Lower lobe of right lung (tissue), 2 donors: Measurements from ENCODE around the gene CFAP77. TPM values are rescaled to one million over a fixed set of nuclear protein-coding genes. Genes with fewer than 3 reads are reported as not detected.

Source experiments
- ATAC-seq, 2 donors: fragments of 200-7000 bp; cut with Tn5 transposase; one replicate each; pipeline ENCODE4 v1.9.1; 2020 to 2022; ENCODE audit warnings: mild to moderate bottlenecking in 2 of 2, moderate library complexity in 2 of 2
- DNase-seq: peaks from one replicate; pipeline ENCODE4 v3.0.0-alpha.2; 2020
- H3K27ac ChIP-seq: fragments of 200-600 bp; one replicate; pipeline ENCODE4 v1.8.0; 2022
- H3K27me3 ChIP-seq: fragments of 200-600 bp; one replicate; pipeline ENCODE4 v1.8.0; 2022; ENCODE audit warnings: low read depth
- H3K36me3 ChIP-seq: fragments of 200-600 bp; one replicate; pipeline ENCODE4 v1.8.0; 2022; ENCODE audit warnings: mild to moderate bottlenecking
- H3K4me1 ChIP-seq: fragments of 200-600 bp; one replicate; pipeline ENCODE4 v1.8.0; 2022
- H3K4me3 ChIP-seq: fragments of 200-600 bp; one replicate; pipeline ENCODE4 v1.8.0; 2022; ENCODE audit warnings: mild to moderate bottlenecking
- H3K9me3 ChIP-seq: fragments of 200-600 bp; one replicate; pipeline ENCODE4 v1.8.0; 2022
- CTCF ChIP-seq: fragments of 200-600 bp; IDR thresholded peaks from one replicate; pipeline ENCODE4 v1.8.0; 2022; ENCODE audit warnings: antibody characterized with exemption, mild to moderate bottlenecking
- intact Hi-C: fragments of 100-400 bp; cut with DNase I; formaldehyde crosslinking; loops from one replicate; pipeline ENCODE4 v1.11.0; 2022
- total RNA-seq: library from RNA; stranded (reverse); fragmentation: NEBNext Ultra II Directional; extraction: Animal tissue kit (Norgen Biotek cat#: 25700); gene quantifications from one replicate; pipeline ENCODE4 v1.2.1, GENCODE V29; 2021
- donor health status: DM: no; HTN: yes; CAD: no; lungs with severe emphysema.

Gene CFAP77
- total RNA-seq, 1 donor from 2014 or later, result 3.7 TPM

- Histone ChIP-seq H3K4me1 (no peaks in the 10 kb centered on the region), H3K27me3 (peaks cover 26% of the 10 kb centered on the region), H3K27ac (no peak overlapping the region), H3K36me3 (no peaks in the 10 kb centered on the region), H3K9me3 (no peaks in the 10 kb centered on the region), H3K4me3 (no peak overlapping the region)
- ATAC-seq (no peak), DNase-seq (no peak)
- intact Hi-C loops, result no loop called here
- TF ChIP-seq CTCF, result no peak
Measured at GRCh38 chr9:132519033-132519432, 109.0 kb downstream of the CFAP77 start.

- Histone ChIP-seq H3K4me3 (no peak overlapping the region), H3K4me1 (no peaks in the 10 kb centered on the region), H3K27ac (no peak overlapping the region), H3K9me3 (no peaks in the 10 kb centered on the region), H3K36me3 (no peaks in the 10 kb centered on the region), H3K27me3 (peaks cover 15% of the 10 kb centered on the region)
- ATAC-seq, result no peak
- intact Hi-C loops, result no loop called here
- DNase-seq, result no peak
- no peak for TF ChIP-seq CTCF
Measured at GRCh38 chr9:132520612-132521011, 110.6 kb downstream of the CFAP77 start.

DNA sequence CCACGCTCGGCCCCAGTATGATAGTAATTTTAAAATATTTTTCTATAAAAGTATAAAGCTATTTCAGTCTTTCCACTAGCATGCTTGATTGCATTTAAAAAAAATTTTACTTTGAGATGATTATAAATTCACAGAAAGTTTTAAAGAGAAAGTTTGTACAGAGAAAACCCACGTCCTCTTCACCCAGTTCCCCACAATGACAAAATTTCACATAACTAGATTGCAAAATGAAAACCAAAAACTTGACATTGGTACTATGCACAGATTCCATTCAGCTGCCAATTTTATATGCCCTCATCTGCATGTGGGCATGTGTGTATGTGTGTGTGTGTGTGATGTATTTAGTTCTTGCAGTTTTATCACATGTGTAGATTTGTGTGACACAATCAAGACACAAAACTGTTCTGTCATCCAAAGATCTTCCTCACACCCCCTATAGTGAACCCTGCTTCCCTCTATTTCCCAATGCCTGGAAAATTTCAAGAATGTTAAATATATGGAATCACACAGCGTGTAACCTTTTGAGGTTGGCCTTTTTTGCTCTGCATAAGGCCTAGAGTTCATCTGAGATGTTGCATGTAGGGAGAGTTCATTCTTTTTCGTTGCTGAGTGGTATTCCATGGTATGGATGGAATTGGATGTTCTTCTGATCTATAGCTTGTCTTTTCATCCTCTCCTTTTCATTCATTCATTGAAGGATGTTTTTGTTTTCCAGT is 115.5 kb downstream of the CFAP77 start:
- no peak for DNase-seq

DNA sequence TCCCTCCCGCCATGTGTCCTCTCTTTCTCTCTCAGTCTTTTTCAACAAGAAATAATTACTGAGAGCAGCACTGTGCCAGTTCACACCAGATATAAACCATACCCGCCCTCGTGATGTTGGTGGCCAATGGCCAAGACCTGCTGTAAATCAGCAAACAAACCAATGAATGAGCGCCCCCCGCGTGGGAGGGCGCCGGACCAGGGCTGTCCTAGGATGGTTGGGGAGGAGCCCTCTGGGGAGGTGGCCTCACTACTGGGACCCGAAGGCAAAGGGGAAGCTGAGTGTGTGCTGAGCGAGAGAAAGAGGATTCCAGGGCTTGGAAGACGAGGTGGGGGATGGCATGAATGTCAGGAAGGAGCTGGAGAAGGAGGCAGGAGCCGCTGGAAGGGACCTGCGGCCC is 121.2 kb downstream of the CFAP77 start:
- no peaks in the 10 kb centered on the region for H3K4me1 ChIP-seq
- no peaks in the 10 kb centered on the region for H3K36me3 ChIP-seq
- DNase-seq (no peak), ATAC-seq (no peak)
- intact Hi-C loops, result no loop called here
- H3K4me3 ChIP-seq, result no peak overlapping the region
- no peak for TF ChIP-seq CTCF
- peaks cover 18% of the 10 kb centered on the region for H3K27me3 ChIP-seq
- H3K9me3 ChIP-seq, result peaks cover 9% of the 10 kb centered on the region
- no peak overlapping the region for H3K27ac ChIP-seq

More for the DNA sequence above, 115.5 kb downstream of the CFAP77 start:
- ATAC-seq, result no peak
- intact Hi-C loops, result no loop called here
- Histone ChIP-seq H3K27me3 (no peaks in the 10 kb centered on the region), H3K27ac (no peak overlapping the region), H3K9me3 (no peaks in the 10 kb centered on the region), H3K4me1 (no peaks in the 10 kb centered on the region), H3K36me3 (no peaks in the 10 kb centered on the region), H3K4me3 (no peak overlapping the region)
- no peak for TF ChIP-seq CTCF

GRCh38 chr9:132531710-132532570 is 121.9 kb downstream of the CFAP77 start:
- no peak for ATAC-seq
- intact Hi-C loops, result no loop called here
- Histone ChIP-seq H3K9me3 (peaks cover 9% of the 10 kb centered on the region), H3K4me3 (no peak overlapping the region), H3K27me3 (peaks cover 18% of the 10 kb centered on the region), H3K4me1 (no peaks in the 10 kb centered on the region), H3K27ac (no peak overlapping the region), H3K36me3 (no peaks in the 10 kb centered on the region)
- DNase-seq, result no peak
- TF ChIP-seq CTCF, result no peak
